Measurements from ENCODE around the gene PRR23B.

Gene PRR23B

GRCh38 chr3:138972941-138973340 lies 47.8 kb downstream of the PRR23B start:
- no peak for FAIRE-seq

GRCh38 chr3:138971766-138972320 lies 48.9 kb downstream of the PRR23B start:
- FAIRE-seq, result no peak
